ENCODE measurements around the gene ABI3.

DNA sequence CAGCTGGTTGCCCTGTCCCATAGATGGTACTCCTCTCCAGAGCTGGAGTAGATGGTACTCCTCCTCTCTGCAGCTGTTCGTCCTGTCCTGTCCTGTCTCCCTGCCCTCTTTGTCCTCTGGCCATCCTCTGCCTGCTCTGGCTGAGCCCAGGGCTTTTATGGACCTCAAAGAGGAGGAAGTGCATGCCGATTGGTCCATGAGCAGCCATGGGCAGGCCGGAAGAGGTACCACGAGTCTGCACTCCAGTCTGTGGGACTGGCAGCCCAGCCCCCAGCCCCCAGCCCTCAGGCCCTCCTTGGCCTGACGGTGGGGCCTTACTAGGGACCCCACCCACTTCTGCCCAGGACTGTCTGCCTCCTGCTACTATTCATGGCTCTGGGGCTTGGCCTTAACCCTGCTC, 27.2 kb upstream of the ABI3 start:
- TF ChIP-seq, protein P1, sequence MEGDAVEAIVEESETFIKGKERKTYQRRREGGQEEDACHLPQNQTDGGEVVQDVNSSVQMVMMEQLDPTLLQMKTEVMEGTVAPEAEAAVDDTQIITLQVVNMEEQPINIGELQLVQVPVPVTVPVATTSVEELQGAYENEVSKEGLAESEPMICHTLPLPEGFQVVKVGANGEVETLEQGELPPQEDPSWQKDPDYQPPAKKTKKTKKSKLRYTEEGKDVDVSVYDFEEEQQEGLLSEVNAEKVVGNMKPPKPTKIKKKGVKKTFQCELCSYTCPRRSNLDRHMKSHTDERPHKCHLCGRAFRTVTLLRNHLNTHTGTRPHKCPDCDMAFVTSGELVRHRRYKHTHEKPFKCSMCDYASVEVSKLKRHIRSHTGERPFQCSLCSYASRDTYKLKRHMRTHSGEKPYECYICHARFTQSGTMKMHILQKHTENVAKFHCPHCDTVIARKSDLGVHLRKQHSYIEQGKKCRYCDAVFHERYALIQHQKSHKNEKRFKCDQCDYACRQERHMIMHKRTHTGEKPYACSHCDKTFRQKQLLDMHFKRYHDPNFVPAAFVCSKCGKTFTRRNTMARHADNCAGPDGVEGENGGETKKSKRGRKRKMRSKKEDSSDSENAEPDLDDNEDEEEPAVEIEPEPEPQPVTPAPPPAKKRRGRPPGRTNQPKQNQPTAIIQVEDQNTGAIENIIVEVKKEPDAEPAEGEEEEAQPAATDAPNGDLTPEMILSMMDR (IDR thresholded peaks at IDR 0.05; ENCODE audit: insufficient read depth, low read depth, low read length) = no peak
- no peak for TF ChIP-seq EZH2 (IDR thresholded peaks at IDR 0.05; ENCODE audit: insufficient read depth, low read length)
